GM21825 (cell line): Measurements from ENCODE around the gene CEPT1.
"Not testable (repeated sequence)": the region's sequence is repeated elsewhere in the genome, so short reads cannot be mapped to it uniquely, and the experiment has no call there.

Experiments
- ATAC-seq: cut with Tn5 transposase; IDR thresholded peaks from one replicate; pipeline ENCODE4 v1.9.1; 2021; ENCODE audit warnings: mild to moderate bottlenecking, moderate library complexity; ENCODE audit not compliant: unreplicated experiment

CEPT1 gene

GRCh38 chr1:111139956-111140679 lies at the start of gene CEPT1, which contains the start of gene DRAM2:
CEPT1 (plus strand) TSS chr1:111140223; CDS start chr1:111147715, 7,492 bp downstream.
DRAM2 (minus strand) TSS chr1:111140093; CDS start chr1:111131554, 8,539 bp downstream.
- peak; percentile 64 for ATAC-seq

- not testable (repeated sequence) for ATAC-seq
These were observed 44.6 kb upstream of the CEPT1 start for GRCh38 chr1:111095421-111095820.

GRCh38 chr1:111097356-111098099 lies 42.5 kb upstream of the CEPT1 start:
- ATAC-seq: no peak

DNA sequence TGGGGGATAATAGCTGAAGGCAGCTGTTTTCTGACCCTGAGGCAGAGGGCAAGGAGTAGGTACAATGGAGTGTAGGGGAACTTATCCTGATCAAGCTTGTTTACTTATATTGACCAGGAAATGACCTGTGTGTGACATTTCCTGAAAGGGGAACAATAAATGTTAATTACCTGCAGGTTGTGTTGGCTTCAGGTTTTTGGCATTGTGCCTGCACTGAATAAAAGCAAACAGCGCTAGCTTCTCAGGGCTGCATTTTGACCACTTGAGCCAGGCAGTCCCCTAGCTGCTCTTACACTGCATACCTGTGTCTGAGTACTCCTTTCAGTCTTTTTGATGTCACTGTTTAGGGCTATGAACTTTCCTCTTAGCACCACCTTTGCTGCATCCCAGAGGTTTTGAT lies 40.7 kb upstream of the CEPT1 start:
- no peak for ATAC-seq

DNA sequence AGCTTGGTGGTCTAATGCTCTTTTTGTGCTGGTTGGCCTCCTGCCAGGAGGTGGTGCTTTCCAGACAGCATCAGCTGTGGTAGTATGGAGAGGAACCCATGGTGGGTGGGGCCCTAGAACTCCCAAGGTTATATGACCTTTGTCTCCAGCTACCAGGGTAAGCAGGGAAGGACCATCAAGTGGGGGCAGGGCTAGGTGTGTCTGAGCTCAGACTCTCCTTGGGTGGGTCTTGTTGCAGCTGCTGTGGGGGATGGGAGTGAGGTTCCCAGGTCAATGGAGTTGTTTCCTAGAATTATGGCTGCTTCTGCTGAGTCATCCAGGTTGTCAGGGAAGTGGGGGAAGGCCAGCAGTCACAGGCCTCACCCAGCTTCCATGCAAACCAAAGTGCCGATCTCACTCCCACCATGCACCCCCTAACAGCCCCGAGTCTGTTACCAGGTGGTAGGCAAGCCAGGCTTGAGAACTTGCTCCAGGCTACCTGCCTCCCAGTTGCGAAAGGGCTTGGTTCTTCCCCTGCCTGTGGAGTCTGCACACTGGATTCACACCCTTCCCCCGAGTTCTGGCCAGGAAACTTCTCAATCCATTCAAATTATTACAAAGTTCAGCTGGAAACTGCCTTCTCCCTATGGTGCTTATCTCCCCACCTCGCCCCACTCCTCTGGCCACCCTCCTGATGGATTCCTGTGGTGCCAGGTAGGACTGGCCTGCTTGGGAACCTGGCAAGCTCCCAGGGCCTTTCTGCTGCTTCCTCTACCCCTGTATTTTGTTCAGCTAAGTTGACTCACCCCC lies 38.0 kb upstream of the CEPT1 start:
- ATAC-seq: no peak

GRCh38 chr1:111104981-111105380 lies 35.0 kb upstream of the CEPT1 start:
- ATAC-seq: no peak

GRCh38 chr1:111110197-111110899 lies 29.7 kb upstream of the CEPT1 start:
- ATAC-seq: no peak

GRCh38 chr1:111116496-111116895 lies 23.5 kb upstream of the CEPT1 start:
- ATAC-seq: no peak

DNA sequence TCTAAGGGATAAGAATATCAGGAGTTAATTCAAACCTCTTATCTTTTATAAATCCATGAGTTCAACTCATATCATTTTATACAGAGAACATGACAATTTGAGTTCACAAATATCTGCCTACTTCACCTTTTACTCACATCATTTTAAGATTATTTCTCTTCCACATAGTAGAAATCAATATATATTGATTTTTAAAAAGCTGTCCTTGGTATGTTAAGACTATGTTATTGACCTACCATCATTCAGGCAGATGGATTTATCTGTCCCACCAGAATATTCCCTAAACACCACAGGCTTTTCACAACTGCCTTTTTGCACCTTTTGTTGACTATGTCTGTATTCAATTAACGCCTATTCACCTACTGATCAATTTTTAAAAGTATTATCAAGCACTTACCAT lies 13.7 kb upstream of the CEPT1 start:
- no peak for ATAC-seq

DNA sequence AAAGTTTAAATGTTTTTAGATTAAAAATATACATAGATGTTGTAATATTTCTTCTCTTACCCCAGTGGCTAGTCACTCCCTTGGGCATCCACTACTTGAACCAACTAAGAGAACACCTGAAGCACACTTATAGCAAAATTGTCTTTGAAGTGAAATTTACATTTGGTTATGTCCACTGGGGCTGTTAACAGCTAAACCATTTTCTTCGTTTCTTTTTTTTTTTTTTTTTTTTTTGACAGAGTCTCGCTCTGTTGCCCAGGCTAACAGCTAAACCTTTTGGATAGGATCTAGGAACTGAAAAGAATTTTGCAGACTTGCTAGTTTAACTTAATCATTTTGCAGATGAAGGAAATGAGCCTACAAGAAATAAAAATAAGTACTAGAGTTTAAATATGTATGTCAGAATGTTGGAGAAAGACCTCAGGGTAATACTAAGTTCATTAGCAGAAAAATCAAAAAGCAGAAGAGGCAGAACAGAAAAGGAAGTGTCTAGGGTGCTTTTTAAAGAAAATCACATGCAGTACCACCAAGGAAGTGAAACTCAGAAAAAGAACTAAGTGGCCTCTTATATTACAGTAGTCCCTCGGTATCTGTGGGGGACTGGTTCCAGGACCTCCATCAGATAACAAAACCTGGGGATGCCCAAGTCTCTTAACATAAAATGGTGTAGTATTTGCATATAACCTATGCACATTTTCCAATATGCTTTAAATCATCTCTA lies 11.9 kb upstream of the CEPT1 start:
- ATAC-seq: peak; percentile 81

DNA sequence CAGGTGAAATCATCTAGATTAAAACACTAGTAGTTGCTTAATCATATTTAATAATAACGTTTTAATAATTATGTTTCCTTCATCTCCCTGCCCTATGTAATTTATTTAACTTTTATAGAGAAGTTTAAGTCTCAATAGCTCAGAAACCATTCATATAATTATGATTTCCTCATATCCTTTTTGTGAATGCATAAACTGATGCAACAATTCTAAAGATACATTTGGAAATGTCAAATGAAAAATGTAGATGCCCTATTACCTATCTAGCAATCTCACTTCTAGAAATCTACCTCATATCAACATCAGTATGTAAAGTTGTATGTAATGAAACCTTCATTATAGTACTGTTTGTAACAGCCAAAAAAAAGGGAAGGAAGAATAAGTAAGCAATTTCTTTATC lies 10.6 kb upstream of the CEPT1 start:
- no peak for ATAC-seq

- ATAC-seq: no peak
These were observed 8.3 kb upstream of the CEPT1 start for GRCh38 chr1:111131693-111132092.

GRCh38 chr1:111133866-111134265 lies 6.2 kb upstream of the CEPT1 start:
- no peak for ATAC-seq

DNA sequence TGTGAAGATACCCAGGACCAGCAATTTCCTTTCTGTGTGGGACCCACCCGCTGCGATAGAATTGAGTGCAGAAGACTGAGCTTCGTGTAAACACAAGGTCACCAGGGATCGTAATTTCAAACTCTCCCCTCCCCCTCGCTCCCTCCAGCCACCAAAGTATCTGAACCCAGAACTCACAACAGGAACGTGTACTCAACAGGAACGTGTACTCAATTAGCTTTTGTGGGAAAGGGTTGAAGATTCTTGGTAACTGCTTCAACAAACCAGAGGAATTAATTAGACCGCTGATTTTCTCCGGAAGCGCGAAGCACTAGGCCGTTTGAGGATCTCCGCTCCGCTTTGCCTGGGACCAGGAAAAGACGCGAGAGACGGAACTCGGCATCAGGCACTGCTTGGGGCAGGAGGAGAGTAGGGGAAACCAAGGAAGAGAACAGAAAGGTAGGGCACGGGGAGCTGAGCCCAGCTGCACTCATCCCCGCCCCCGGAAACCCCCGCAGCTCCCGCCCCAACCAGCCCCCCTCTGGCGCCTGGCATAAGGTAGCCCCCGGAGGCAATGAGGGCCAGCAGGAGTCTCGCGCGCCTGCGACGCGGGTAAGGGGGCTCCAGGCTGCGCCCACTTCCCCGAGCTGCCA lies 583 bp upstream of the CEPT1 start:
- peak; percentile 31 for ATAC-seq

DNA sequence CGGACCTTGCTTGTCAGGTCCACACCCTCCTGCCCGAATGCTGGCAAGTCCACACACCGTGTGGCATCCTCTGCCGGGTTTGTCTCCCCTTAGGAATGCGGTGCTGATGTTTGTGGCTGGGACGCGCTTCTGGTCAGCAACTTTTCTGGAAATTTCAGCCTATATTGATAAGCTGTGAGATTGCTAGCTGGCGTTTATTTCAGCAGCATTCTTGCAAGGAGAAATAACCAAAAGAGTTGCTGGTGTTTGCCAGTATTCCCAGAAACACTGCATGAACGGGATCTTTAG lies 601 bp downstream of the CEPT1 start:
- ATAC-seq: no peak

DNA sequence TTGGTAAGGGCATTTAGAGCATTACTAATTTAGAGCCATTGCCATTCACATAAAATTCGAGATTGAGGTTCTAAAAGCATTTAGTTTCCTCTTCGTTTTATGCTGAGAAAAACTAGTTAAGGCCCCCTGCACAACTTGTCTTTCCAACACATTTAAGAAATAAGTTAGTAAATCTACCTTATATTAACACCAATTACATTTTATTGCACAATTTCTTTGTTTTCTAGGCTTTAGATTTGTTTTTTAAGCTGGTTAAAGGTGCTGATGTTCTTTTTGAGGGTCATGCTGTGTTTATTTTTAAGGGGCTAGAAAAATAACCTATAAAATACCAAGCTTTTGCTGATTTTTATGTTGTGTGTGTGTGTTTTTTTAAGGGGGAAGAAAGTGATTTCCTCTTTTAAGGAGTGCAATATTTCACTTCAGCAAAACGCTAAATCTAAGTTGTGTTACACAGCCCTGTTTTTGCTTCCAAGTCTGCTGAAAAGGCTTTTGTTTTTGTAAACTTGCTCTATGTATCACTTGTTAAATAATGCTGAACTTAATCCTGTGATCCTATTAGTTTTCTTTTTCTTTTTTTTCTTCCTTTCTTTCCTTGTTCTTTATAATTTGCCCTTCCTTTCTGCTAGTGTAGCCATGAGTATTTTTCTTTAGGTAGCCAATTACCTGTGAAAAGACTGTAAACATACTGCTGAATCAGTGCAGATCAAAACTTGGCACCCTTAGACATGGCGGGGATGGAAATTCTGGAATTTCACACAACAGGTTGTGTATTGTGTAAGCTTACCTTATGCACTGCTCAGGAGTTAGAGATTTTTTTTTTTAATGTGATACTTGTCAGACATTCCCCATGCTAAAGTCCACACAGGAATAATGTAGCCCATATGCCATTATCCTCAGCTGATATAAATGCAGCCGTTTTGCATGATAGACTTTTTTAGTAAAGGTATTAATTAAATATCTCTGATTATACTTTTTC lies 1.5 kb downstream of the CEPT1 start:
- no peak for ATAC-seq

DNA sequence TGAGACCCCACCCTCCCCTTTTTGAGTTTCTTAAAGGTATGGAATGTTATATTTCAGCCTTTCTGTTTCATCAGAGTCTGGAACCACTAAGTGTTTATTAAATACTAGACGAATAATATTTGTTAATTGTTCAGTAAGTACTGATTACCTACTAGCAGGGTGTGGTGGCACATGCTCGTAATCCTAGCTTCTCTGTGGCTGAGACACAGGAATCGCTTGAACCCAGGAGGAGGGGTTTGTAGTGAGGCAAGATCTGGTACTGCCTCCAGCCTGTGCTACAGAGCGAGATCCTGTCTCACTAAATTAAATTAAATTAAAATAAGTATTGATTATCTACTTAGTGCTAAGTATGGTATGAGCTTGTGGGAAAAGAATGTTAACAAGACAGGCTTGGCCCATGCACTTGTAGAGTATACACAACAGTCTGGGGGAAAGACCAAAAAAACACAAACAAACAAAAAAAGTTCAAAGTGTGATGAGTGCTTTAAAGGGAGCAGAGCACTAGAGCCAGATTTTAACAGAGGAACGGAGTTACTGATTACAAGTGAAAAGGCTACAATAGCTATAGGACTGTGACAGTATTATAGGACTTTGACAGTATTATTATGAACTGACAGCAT lies 2.4 kb downstream of the CEPT1 start:
- no peak for ATAC-seq

GRCh38 chr1:111145542-111145941 lies 5.5 kb downstream of the CEPT1 start:
- ATAC-seq: no peak
